Measurements from ENCODE around the gene EYS. TPM values are rescaled to one million over a fixed set of nuclear protein-coding genes. Genes with fewer than 3 reads are reported as not detected.

EYS gene
- polyA plus RNA-seq, 1 of the 3 experiments (the other 2 are of a cell fraction): 0.05 TPM

- CTCF ChIA-PET: no interaction called here
- WGBS (ENCODE audit: low lambda C conversion rate): 24% methylated on average over 1 of the region's 1 CpG
- POLR2A ChIA-PET: no interaction called here
Measured at GRCh38 chr6:64409948-64410347, 1297.1 kb downstream of the EYS start.

More at GRCh38 chr6:64409948-64410347, 1297.1 kb downstream of the EYS start:
- no peaks in the 10 kb centered on the region for H3K79me2 ChIP-seq (ENCODE audit: insufficient read depth)
- peak; percentile 17; the same call in 1 of the 2 replicates for TF ChIP-seq RCOR1 (IDR thresholded peaks at IDR 0.05; ENCODE audit: low read length)
- TF ChIP-seq USF2 (IDR thresholded peaks at IDR 0.05; ENCODE audit: borderline replicate concordance, low read depth, low read length): no peak
- TF ChIP-seq YY1 (IDR thresholded peaks at IDR 0.05; ENCODE audit: low read depth): no peak
- no peak for TF ChIP-seq FOXJ3 (CRISPR knock-in tag; IDR thresholded peaks at IDR 0.05)
- TF ChIP-seq TEAD4 (IDR thresholded peaks at IDR 0.05; ENCODE audit: borderline replicate concordance, insufficient read depth): no peak
- TF ChIP-seq CHD2 (IDR thresholded peaks at IDR 0.05; ENCODE audit: low read length, partially characterized antibody): no peak
- peak in 1 of 2 experiments; percentile 56; a peak in 1 of 4 replicates for TF ChIP-seq EP300 (IDR thresholded peaks at IDR 0.05; ENCODE audit: borderline replicate concordance in 1 of 2, low read depth in 1 of 2, low read length in 1 of 2)
- no peak for TF ChIP-seq POLR2AphosphoS5 (IDR thresholded peaks at IDR 0.05; ENCODE audit: low read depth, low read length)
- no peak for TF ChIP-seq EZH2phosphoT487 (IDR thresholded peaks at IDR 0.05; ENCODE audit: borderline replicate concordance, low read depth)
- TF ChIP-seq TCF12 (IDR thresholded peaks at IDR 0.05): no peak
- no peak for TF ChIP-seq NRF1 (IDR thresholded peaks at IDR 0.05; ENCODE audit: low read depth, low read length)
- TF ChIP-seq REST (IDR thresholded peaks at IDR 0.05; ENCODE audit: low read depth, low read length): no peak
- no peak for TF ChIP-seq USF1 (IDR thresholded peaks at IDR 0.05; ENCODE audit: borderline replicate concordance, low read depth)
- peak; percentile 57 for TF ChIP-seq GATA2 (CRISPR knock-in tag; IDR thresholded peaks at IDR 0.05)
- no peak for TF ChIP-seq TAF1 (IDR thresholded peaks at IDR 0.05; ENCODE audit: borderline replicate concordance, low read depth, low read length)
- no peak for TF ChIP-seq SMC3 (IDR thresholded peaks at IDR 0.05; ENCODE audit: low read depth, low read length)
- TF ChIP-seq ELF1 (IDR thresholded peaks at IDR 0.05): no peak
- no peak overlapping the region for H3K9ac ChIP-seq
- H3K9me2 ChIP-seq: no peaks in the 10 kb centered on the region
- H3K4me1 ChIP-seq (ENCODE audit: control insufficient read depth in 1 of 2, insufficient read depth in 2 of 2, low read depth in 1 of 2, low read length in 1 of 2): no peaks in the 10 kb centered on the region; a peak in 1 of 4 replicates
- peak; percentile 5 for DNase-seq
- no peak overlapping the region for H3K4me2 ChIP-seq
- no peak overlapping the region for H3K4me3 ChIP-seq (ENCODE audit: low read depth in 2 of 2, low read length in 1 of 2)
- no peaks in the 10 kb centered on the region for H3K27me3 ChIP-seq (ENCODE audit: insufficient read depth)
- H2AFZ ChIP-seq (ENCODE audit: low read depth): no peak overlapping the region
- peak overlapping the region in 1 of 2 experiments; percentile 68; a peak in 1 of 4 replicates for H3K27ac ChIP-seq (ENCODE audit: low read depth in 2 of 2, low read length in 1 of 2)
- H3K9me3 ChIP-seq: no peaks in the 10 kb centered on the region
- no peaks in the 10 kb centered on the region for H3F3A ChIP-seq (replicated peaks; ENCODE audit: insufficient read depth)
- H3K36me3 ChIP-seq (replicated peaks in 1 of 2; ENCODE audit: control insufficient read depth in 1 of 2, insufficient read depth in 2 of 2, low read length in 1 of 2): no peaks in the 10 kb centered on the region
- H4K20me1 ChIP-seq (ENCODE audit: insufficient read depth): no peaks in the 10 kb centered on the region

All from SK-N-SH (cell line).